COLO668 (cell line): Measurements from ENCODE around the gene NKTR.
A peak's percentile ranks its signal among the peaks of the same experiment; 100 is the strongest.

Source experiments
- DNase-seq: peaks from one replicate; lab custom pipeline; 2025; ENCODE audit not compliant: unreplicated experiment; lab: John Stamatoyannopoulos, UW

NKTR gene

DNA sequence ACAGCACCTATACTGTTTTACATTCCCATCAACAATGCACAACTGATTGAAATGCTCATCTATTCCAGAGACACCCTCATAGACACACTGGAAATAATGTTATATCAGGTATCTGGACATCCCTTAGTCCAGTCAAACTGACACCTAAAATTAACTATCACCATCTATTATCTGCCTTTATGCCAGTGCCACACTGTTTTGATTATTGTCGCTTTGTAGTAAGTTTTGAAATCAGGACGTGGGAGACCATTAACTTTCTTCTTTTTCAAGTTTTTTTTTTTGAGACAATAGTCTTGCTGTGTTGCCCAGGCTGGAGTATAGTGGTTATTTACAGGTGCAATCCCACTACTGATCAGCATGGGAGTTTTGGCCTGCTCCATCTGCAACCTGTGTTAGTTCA, 75.4 kb downstream of the NKTR start:
- DNase-seq = no peak

DNA sequence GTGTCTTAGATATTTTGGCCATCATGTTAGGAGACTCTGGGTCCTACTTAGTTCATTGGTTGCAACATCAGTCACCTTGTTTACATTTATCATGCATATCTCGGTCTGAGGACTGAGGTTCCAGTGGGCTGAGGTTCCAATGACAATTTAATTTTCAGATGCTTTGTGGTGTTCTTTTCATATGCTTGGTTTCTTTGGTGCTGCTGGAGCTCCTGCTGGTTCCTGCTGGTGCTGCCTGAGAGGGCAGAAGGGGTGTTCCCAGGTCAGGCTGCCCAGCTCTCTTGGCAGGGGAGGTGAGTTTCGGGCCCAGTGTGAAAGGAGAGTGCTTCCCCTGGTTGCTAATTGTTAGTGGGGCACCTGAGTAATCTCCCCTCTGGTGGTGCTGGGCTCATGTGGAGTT, 78.0 kb downstream of the NKTR start:
- no peak for DNase-seq

DNA sequence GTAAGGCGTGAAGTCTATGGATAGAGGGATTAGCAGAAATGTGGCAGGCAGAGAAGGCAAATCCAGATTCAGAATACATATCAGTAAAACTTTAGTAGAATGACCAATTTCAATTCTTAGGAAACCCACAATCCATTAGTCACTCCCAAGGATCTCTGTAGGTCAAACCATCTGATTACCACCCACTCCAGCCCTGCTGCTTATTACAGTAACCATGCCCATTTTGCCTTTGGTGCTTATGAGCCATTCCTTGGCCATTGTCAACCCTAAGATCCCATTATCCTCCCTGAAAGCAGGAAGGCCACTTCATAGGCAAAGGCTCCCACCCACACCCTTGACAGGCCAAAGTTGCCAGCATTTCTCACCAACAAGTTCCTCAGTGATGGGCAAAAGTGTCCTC, 79.8 kb downstream of the NKTR start:
- no peak for DNase-seq

DNA sequence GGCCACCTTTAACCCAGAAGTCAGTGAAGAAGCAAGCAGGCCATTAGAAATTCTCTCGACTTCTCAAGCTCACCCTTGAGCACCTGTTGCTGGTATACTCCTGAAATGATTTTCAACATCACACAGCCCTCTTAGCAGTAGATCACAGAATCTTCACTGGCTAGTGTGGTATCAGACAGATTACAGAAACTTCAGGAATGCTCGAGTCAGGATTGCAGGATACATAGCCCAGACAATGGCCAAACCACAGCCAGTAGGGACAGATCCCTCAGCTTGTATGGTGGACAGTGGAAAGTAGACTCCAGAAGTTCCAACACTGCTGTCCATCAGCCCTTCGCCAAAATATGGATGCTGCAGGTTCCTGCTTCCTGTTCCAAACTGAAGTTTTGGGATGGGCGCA, 80.3 kb downstream of the NKTR start:
- no peak for DNase-seq

DNA sequence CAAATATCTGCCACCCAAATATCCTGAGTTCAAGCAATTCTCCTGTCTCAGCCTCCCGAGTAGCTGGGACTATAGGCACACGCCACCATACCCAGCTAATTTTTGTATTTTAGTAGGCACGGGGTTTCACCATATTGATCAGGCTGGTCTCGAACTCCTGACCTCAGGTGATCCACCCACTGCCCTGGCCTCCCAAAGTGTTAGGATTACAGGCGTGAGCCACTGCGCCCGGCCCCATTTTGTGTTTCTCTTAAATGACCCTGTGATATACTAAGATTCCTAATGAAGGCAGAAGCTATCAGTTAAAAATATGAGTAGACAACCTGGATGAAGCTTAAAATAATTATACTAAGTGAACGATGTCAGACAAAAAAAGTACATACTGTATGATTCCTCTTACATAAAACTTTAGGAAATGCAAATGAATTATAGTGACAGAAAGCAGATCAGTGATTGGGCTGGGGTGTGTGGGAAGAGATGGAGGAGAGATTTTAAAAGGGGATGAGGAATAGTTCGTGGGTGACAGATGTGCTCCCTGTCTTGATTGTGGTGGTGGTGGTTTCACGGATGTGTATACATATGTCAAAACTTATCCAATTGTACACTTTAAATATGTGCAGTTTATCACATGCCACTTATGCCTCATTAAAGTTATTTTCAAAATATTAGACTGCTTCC, 81.0 kb downstream of the NKTR start:
- DNase-seq = no peak

DNA sequence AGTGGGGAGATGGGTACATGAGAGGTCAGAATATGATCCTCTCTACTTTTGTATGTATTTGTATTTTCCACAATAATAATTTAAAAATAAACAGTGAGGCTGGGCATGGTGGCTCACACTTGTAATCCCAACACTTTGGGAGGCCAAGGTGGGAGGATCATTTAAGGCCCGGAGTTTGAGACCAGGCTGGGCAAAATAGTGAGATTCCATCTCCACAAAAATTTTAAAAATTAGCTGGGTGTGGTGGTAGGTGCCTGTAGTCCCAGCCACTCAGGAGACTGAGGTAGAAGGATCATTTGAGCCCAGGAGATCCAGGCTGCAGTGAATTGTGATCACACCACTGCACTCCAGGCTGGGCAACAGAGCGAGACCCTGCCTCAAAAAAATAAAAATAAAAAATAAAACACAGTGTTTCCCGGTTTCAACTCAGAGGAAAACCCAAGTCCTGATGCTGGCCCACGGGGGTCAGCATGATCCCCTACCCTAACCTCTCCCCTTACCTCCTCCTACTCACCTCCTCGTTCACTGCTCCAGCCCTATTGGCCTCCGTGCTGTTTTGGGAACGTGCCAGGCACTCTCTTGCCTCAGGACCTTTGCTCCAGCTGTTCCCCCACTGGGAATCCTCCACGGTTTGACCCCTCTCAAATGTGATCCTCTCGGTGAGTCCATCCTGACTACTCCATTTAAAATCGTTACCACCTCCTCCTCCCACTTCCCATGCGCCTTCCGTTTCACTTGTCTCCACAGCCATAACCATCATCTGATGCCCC, 82.0 kb downstream of the NKTR start:
- no peak for DNase-seq

DNA sequence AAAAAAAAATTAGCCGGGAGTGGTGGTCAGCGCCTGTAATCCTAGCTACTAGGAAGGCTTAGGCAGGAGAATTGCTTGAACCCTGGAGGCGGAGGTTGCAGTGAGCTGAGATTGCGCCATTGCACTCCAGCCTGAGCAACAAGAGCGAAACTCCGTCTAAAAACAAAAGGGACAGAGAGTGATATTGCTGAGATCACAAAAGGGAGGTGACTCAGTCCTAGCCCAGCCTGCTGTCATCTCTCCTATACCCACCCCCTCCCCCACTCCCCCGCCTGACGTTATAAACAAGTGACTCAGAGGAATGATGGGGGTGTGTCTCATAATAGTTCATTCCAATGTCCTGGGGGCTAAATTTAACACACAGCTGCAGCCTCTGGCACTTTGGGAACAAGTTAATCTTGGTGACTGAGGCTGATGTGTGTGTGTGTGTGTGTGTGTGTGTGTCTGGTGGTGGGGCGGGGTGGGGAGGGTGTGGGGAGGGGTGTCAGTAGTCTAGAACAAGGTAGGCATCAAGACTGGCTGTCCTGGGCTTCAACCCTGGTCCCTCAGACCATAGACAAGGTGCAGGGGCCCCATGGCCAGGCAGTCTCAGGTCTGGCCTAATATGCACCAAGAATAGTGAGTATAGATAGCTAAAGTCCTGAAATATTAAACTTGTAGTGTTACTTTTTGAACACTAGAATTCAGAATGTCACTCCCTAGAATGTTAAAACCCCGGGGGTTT, 83.6 kb downstream of the NKTR start:
- DNase-seq = peak; percentile 20

DNA sequence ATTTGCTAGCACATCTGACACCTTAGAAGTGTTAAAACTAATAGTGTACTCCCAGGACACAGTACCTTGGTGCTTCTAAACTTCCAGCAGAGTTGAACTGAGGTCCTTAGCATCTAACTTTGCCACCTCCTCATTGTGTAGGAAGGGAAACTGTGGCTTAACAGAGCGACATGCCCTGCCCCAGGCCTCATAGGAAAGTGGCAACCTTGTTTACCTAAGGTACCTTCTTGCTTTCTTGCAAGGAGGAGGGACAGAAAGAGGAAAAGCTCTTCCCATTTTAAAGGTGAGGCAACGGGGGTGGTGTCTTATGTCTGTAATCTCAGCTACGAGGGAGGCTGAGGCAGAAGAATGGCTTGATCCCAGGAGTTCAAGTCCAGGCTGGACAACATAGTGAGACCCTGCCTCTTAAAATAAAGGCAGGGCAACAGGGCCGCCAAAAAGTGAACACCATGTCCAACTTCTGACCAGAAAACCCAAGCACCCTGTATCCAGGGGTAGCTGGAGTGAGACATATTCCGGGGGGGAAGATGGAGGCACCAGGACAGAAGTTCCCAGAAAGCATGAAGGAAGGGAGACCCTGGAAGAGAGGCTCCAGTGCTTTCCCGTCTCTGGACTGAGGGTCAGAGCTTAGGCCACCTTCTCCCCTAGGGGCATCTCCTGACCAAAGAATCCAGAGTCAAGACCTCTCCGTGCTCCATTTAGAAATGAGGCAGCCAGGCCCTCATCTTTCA, 84.3 kb downstream of the NKTR start:
- no peak for DNase-seq

DNA sequence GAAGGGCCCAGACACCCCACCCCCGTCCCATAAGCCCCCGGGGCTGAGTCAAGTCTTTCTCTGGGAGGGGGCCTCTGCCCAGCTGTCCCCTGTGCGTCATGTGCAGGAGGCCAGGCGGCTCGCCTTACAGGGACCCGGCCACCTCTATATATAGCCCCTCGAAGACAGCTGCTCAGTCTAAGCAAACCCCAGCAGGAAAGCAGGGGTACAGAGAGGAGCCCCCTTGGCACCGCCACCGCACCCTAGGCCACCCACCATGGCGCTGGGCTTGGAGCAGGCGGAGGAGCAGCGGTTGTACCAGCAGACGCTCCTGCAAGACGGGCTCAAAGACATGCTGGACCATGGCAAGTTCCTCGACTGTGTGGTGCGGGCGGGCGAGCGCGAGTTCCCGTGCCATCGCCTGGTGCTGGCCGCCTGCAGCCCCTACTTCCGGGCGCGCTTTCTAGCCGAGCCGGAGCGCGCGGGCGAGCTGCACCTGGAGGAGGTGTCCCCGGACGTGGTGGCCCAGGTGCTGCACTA, 84.9 kb downstream of the NKTR start, which contains the start of gene KLHL40:
Gene KLHL40 (plus strand): TSS at position 175 of the 519 bp plus-strand sequence. CDS start 82 bp downstream, at position 257.
- peak; percentile 43 for DNase-seq

DNA sequence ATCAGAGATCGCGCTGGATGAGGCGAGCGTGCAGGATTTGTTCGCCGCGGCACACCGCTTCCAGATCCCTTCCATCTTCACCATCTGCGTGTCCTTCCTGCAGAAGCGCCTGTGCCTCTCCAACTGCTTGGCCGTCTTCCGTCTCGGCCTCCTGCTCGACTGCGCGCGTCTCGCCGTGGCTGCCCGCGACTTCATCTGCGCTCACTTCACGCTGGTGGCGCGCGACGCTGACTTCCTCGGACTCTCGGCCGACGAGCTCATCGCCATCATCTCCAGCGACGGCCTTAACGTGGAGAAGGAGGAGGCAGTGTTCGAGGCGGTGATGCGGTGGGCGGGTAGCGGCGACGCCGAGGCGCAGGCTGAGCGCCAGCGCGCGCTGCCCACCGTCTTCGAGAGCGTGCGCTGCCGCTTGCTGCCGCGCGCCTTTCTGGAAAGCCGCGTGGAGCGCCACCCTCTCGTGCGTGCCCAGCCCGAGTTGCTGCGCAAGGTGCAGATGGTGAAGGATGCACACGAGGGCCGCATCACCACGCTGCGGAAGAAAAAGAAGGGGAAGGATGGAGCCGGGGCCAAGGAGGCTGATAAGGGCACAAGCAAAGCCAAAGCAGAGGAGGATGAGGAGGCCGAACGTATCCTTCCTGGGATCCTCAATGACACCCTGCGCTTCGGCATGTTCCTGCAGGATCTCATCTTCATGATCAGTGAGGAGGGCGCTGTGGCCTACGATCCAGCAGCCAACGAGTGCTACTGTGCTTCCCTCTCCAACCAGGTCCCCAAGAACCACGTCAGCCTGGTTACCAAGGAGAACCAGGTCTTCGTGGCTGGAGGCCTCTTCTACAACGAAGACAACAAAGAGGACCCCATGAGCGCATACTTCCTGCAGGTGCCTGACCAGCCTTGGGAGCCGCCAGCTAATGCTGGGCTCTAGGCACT, 85.7 kb downstream of the NKTR start:
- DNase-seq = no peak

DNA sequence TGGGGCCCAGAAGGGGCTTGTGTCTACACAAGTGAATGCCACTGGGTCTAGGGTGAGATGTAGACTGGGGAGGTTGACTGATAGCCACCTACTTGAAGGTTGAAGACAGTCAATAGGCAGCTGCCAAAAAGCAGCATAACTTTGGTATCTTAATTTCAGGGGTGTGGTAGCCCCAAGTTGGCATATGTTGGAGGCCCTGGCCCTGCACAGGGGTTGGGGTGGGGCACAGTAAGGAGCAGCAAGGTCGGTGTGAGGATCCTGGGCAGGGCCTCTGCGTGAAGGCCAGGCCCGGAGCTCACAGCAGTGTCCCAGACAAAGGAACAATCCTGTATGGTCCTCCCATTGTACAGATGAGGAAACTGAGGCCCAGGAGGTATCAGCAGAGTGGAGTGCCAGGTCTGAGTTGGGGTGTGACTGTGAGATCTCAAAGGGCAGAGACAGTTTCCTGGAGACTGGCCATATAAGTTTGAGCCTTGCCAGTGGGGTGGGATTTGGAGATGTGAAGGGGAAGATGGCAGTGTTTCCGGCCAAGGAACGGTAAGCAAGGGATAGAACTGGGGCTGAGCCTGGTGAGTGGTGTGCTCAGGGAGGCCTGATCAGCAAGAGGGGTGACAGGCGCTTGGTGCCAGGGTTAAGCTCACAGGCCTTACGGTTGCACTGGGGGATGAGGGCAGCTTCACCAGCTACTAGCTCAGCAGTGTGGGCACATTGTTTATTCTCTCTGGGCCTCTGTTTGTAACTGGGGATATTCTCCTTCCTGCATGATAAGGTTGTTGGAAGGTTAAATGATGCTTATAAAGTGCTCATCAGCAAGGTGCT, 86.6 kb downstream of the NKTR start:
- no peak for DNase-seq

DNA sequence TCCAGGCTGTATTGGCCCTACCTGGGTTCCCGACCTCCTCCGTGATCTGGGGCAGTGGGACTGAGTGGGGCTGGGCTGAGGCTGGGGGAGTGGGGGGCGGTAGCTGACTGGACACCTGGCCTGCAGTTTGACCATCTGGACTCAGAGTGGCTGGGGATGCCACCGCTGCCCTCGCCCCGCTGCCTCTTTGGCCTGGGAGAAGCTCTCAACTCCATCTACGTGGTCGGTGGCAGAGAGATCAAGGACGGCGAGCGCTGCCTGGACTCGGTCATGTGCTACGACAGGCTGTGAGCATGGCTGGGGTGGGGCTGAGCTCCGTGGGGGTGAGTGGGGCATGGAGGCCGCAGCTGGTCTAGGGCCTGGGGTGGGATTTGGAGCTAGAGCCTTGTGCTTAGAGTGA, 87.5 kb downstream of the NKTR start:
- no peak for DNase-seq

DNA sequence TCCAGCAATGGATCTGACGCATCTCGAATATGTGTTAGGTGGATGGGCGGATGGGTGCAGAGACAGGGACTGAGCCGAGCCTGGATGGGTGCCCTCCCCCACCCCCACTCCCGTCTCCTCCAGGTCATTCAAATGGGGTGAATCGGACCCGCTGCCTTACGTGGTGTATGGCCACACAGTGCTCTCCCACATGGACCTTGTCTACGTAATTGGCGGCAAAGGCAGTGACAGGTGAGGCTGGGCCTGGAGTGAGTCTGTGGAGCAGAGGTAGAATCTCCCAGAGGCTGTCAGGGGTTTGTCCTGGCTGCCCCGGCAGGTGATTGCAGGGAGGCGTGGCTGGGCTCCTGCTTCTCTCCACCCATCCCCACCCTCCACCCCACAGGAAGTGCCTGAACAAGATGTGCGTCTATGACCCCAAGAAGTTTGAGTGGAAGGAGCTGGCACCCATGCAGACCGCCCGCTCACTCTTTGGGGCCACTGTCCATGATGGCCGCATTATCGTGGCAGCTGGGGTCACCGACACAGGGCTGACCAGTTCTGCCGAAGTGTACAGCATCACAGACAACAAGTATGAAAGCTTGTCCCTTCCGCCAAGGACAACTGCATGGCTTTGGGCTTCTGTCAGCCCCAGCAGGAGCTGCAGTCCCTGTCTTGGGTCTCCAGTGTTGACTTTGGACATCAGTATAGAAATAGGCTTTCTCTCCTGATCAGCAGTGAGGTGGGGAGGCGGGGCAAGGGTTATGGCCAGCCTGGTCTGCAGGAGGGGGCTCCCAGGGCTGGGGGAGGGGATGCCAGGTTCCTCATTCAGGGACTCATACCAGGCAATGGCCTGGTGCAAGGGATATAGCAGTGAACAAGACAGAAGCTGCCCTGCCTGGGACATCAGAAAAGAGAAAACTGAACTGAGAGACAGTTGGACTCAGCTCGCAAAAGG, 88.3 kb downstream of the NKTR start:
- no peak for DNase-seq

DNA sequence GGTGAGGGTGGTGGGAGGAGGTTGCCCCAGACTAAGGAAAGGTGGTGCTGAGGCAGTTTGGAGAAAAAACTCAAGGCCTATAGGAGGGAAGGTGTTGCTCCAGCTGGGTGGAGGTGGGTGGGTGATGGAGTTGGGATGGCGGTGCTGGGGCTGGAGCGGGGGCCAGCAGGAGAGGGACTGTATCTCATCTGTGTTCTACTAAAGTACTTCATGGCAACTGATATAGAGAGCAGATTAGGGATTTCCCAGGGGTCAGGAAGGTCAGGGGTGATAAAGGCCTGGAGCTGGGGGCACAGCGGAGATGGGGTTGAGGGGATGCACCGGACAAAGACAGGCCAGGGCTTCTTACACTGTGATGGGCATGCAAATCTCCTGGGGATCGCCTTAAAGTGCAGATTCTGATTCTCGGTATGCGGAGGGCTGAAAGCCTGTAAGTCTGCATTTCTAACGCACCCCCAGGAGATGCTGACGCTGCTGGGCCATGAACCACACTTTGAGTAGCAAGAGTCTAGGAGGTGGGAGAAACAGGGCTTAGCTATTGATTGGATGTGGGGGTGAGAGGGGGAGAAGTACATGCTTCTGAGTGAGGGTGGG, 89.0 kb downstream of the NKTR start:
- DNase-seq = no peak

DNA sequence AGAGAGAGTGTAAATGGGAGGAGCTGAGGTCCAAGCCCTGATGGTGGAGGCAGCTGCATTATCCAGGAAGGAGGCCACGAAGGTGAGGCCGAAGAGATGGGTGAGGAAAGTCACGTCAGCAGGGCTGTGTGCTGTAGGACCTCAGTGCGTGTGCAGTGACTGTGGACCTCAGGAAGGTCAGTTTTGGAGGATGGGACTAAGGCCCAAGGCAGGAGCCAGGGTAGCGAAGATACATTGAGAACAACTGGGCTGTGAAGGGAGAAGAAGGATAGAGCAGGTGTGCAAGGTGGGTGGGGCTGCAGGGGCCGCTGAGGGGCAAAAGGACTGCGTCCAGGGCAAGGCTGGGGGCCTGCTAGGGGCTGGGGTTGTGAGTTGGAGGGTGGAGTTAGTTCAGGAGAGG, 89.7 kb downstream of the NKTR start:
- DNase-seq = no peak

DNA sequence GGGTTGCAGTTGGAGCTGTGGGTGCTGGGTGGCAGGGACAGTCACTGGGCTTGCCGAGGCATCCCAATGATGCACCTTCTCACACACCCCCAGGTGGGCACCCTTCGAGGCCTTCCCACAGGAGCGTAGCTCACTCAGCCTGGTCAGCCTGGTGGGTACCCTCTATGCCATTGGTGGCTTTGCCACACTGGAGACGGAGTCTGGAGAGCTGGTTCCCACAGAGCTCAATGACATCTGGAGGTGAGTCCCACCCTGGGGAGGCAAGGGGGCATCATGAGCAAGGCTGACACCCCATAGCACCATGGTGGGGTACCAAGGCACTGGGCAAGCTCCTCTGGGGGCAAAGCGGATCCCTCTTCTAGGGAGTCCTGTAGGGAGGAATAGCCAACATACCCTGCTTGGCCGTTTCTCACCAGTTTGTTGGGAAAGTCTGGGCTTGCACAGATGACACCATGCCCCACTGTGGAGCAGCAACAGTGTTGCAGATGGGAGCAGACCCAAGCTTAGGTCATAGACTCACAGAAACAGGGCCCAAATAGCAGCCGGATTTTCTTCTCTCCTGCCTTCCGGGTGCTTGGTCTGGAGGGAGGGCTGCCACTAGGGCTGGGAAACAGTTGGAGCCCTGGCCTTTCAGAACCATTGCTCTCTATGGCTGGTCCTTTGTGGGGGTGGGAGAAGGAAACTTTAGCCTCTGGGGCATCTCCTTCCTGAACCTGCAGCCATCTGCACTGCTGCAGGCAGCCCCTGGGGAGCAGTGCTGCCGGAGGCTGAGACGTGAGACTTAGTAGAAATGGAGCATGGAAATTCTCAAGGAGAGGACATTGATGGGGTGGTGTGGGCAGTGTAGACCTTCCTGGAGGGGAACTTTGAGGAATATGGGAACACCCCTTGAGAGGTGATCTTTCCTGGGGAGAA, 90.5 kb downstream of the NKTR start:
- DNase-seq = no peak
